ENCODE data around the gene CASZ1.

The CASZ1 gene

GRCh38 chr1:10659646-10660540 is 136.6 kb downstream of the CASZ1 start:
- no peaks in the 10 kb centered on the region for H3K36me3 Mint-ChIP-seq (ENCODE audit: low read depth)
- H3K27ac Mint-ChIP-seq: no peak overlapping the region
- H3K27me3 Mint-ChIP-seq (ENCODE audit: low read depth, poor library complexity): peaks cover 11% of the 10 kb centered on the region
- TF ChIP-seq CTCF (IDR thresholded peaks at IDR 0.05): no peak
- peaks cover 23% of the 10 kb centered on the region for H3K4me1 Mint-ChIP-seq
- no peak overlapping the region for H3K4me3 Mint-ChIP-seq
- H3K9me3 Mint-ChIP-seq: no peaks in the 10 kb centered on the region
- no peak for DNase-seq

- Mint-ChIP-seq H3K4me3 (no peak overlapping the region), H3K36me3 (ENCODE audit: low read depth) (no peaks in the 10 kb centered on the region), H3K27ac (no peak overlapping the region), H3K9me3 (no peaks in the 10 kb centered on the region), H3K27me3 (ENCODE audit: low read depth, poor library complexity) (peaks cover 15% of the 10 kb centered on the region), H3K4me1 (peaks cover 19% of the 10 kb centered on the region)
- no peak for TF ChIP-seq CTCF (IDR thresholded peaks at IDR 0.05)
- DNase-seq: no peak
These were observed 137.2 kb downstream of the CASZ1 start for GRCh38 chr1:10659218-10659617.

- Mint-ChIP-seq H3K27ac (no peak overlapping the region), H3K27me3 (ENCODE audit: low read depth, poor library complexity) (peaks cover 22% of the 10 kb centered on the region), H3K9me3 (no peaks in the 10 kb centered on the region), H3K4me1 (peaks cover 13% of the 10 kb centered on the region), H3K36me3 (ENCODE audit: low read depth) (no peaks in the 10 kb centered on the region), H3K4me3 (no peak overlapping the region)
- DNase-seq: no peak
- no peak for TF ChIP-seq CTCF (IDR thresholded peaks at IDR 0.05)
These were observed 137.9 kb downstream of the CASZ1 start for GRCh38 chr1:10658396-10659066.

- Mint-ChIP-seq H3K4me3 (no peak overlapping the region), H3K36me3 (ENCODE audit: low read depth) (no peaks in the 10 kb centered on the region), H3K9me3 (no peaks in the 10 kb centered on the region), H3K27me3 (ENCODE audit: low read depth, poor library complexity) (peaks cover 34% of the 10 kb centered on the region), H3K4me1 (peaks cover 13% of the 10 kb centered on the region), H3K27ac (no peak overlapping the region)
- DNase-seq: no peak
- TF ChIP-seq CTCF (IDR thresholded peaks at IDR 0.05): no peak
These were observed 139.2 kb downstream of the CASZ1 start for GRCh38 chr1:10657088-10657847.

- Mint-ChIP-seq H3K4me3 (no peak overlapping the region), H3K9me3 (no peaks in the 10 kb centered on the region), H3K4me1 (peaks cover 13% of the 10 kb centered on the region), H3K36me3 (ENCODE audit: low read depth) (no peaks in the 10 kb centered on the region), H3K27ac (no peak overlapping the region), H3K27me3 (ENCODE audit: low read depth, poor library complexity) (peaks cover 42% of the 10 kb centered on the region)
- no peak for DNase-seq
- TF ChIP-seq CTCF (IDR thresholded peaks at IDR 0.05): no peak
These were observed 140.0 kb downstream of the CASZ1 start for GRCh38 chr1:10656431-10656830.

Data from nephron progenitor cell (in vitro differentiated cells).